Measurements from ENCODE around the gene TECRL. TPM values are rescaled to one million over a fixed set of nuclear protein-coding genes. Genes with fewer than 3 reads are reported as not detected.

The TECRL gene
- total and polyA plus RNA-seq, 2 of the 4 experiments (the other 2 are of a cell fraction) = not detected

DNA sequence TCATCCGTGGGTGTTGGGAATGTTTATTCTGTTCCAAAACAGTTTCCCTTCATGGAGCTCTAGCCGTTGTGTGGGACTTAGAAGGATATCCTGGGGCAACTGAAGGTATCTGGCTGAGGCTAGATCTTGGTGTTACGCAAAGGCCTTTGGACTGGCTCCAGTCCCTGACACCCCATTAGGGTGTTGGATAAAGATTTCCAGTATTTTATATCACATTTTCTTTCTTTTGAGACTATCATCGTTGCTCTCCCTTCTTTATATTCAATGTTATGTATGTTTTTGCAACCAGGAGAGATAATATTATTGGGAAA, 103.0 kb downstream of the TECRL start:
- Histone ChIP-seq H2AK9ac (replicated peaks; ENCODE audit: low read depth, low read length, poor library complexity) (no peak overlapping the region), H4K5ac (ENCODE audit: low read depth, low read length) (no peak overlapping the region), H4K20me1 (ENCODE audit: insufficient read depth, low read length) (no peaks in the 10 kb centered on the region), H3K9ac (ENCODE audit: low read depth, low read length) (no peak overlapping the region), H3K4ac (ENCODE audit: low read depth, low read length) (no peak overlapping the region), H3K23ac (ENCODE audit: low read depth, low read length) (no peak overlapping the region), H2BK20ac (ENCODE audit: low read depth, low read length) (no peak overlapping the region), H3K18ac (ENCODE audit: low read depth, low read length) (no peak overlapping the region), H3K27ac (ENCODE audit: insufficient read depth, low read length) (no peak overlapping the region), H3K27me3 (ENCODE audit: control insufficient read depth, insufficient read depth, low read length) (no peaks in the 10 kb centered on the region), H2BK5ac (ENCODE audit: low read depth, low read length, poor library complexity, severe bottlenecking) (no peak overlapping the region), H4K91ac (ENCODE audit: insufficient read depth, low read depth, low read length) (no peak overlapping the region), H3K9me3 (ENCODE audit: control insufficient read depth, insufficient read depth, low read length) (peaks cover 6% of the 10 kb centered on the region), H3K79me1 (ENCODE audit: low read depth in 1 of 2, low read length in 2 of 2) (no peaks in the 10 kb centered on the region), H3K36me3 (ENCODE audit: control insufficient read depth, insufficient read depth, low read length) (no peaks in the 10 kb centered on the region), H2AFZ (replicated peaks; ENCODE audit: low read length, poor library complexity) (no peak overlapping the region), H2AK5ac (ENCODE audit: low read depth, low read length) (no peak overlapping the region), H3K56ac (ENCODE audit: extremely low read depth, insufficient read depth, low read length) (no peak overlapping the region), H3K4me2 (ENCODE audit: low read depth, low read length) (no peak overlapping the region), H3K9me1 (ENCODE audit: insufficient read depth, low read length) (no peaks in the 10 kb centered on the region), H2BK120ac (ENCODE audit: low read depth, low read length) (no peak overlapping the region), H4K8ac (ENCODE audit: low read depth in 2 of 2, low read length in 2 of 2) (no peak overlapping the region), H3K4me3 (ENCODE audit: insufficient read depth, low read depth, low read length) (no peak overlapping the region), H3K4me1 (ENCODE audit: control insufficient read depth, insufficient read depth, low read length) (no peaks in the 10 kb centered on the region), H2BK15ac (ENCODE audit: low read depth, low read length) (no peak overlapping the region), H3K14ac (replicated peaks; ENCODE audit: low read depth, low read length) (no peak overlapping the region)
- BruUV-seq (replicated peaks) = no TSS peak
- WGBS, 2 experiments (ENCODE audit: extremely low coverage in 2 of 2, insufficient read length in 1 of 2) = no CpG with 5 or more reads among the region's 4 CpGs
- DNase-seq (no peak), ATAC-seq (ENCODE audit: low read depth) (no peak)
- ChIA-PET POLR2A (ENCODE audit: unreplicated experiment) (no interaction called here), CTCF (no interaction called here)
- intact Hi-C loops (cut with micrococcal nuclease) (loop anchor here (5.0 kb wide), 1 partner anchor 491 kb away; no protein-coding TSS in a partner anchor), in situ Hi-C loops (cut with MboI; ENCODE audit: low sequenced_read_pairs) (no loop called here), dilution Hi-C loops (cut with HindIII; ENCODE audit: low sequenced_read_pairs, unreplicated experiment) (no loop called here)
- no peak for TF ChIP-seq RCOR1 (IDR thresholded peaks at IDR 0.05; ENCODE audit: insufficient replicate concordance, low read length)
- TF ChIP-seq RAD21 (IDR thresholded peaks at IDR 0.05; ENCODE audit: low read length) = no peak
- no peak for TF ChIP-seq ELK1 (IDR thresholded peaks at IDR 0.05; ENCODE audit: borderline replicate concordance, low read depth, low read length)
- no peak for TF ChIP-seq BHLHE40 (IDR thresholded peaks at IDR 0.05; ENCODE audit: low read depth, low read length)
- no peak for TF ChIP-seq MXI1 (IDR thresholded peaks at IDR 0.05; ENCODE audit: borderline replicate concordance, low read depth, low read length)
- TF ChIP-seq POLR2A (IDR thresholded peaks at IDR 0.05; ENCODE audit: low read depth, low read length) = no peak
